Measurements from ENCODE around the gene C11orf21. TPM values are rescaled to one million over a fixed set of nuclear protein-coding genes. Genes with fewer than 3 reads are reported as not detected.

C11orf21 gene
- total and polyA plus RNA-seq, 9 of the 15 experiments (the other 6 are each of a cell fraction or from before 2014, with no cell fraction given): 0.10 to 2.6 (median 2.0) TPM

DNA sequence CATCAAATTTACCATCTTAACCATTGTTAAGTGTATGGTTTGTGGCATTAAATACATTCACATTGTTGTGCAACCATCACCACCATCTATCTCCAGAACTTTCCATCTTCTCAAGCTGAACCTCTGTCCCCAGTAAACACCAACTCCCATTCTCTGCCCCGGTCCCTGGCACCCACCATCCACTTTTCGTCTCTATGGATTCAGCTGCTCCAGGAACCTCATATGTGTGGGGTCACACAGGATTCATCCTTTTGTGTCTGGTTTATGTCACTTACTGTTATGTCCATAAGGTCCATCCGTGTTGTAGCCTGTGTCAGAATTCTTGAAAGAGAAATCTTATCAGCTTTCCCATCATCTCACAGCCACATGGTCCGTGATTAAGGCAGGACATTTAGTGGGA lies 16.4 kb upstream of the C11orf21 start:
- no peak for TF ChIP-seq E2F3 (CRISPR knock-in tag; IDR thresholded peaks at IDR 0.05)
- no peak for TF ChIP-seq ERF (CRISPR knock-in tag; IDR thresholded peaks at IDR 0.05)
- TF ChIP-seq CEBPB (tag; IDR thresholded peaks at IDR 0.05): 0 out of 2 replicates have a peak, but pooled peaks have one; percentile 26
- TF ChIP-seq, protein P1, sequence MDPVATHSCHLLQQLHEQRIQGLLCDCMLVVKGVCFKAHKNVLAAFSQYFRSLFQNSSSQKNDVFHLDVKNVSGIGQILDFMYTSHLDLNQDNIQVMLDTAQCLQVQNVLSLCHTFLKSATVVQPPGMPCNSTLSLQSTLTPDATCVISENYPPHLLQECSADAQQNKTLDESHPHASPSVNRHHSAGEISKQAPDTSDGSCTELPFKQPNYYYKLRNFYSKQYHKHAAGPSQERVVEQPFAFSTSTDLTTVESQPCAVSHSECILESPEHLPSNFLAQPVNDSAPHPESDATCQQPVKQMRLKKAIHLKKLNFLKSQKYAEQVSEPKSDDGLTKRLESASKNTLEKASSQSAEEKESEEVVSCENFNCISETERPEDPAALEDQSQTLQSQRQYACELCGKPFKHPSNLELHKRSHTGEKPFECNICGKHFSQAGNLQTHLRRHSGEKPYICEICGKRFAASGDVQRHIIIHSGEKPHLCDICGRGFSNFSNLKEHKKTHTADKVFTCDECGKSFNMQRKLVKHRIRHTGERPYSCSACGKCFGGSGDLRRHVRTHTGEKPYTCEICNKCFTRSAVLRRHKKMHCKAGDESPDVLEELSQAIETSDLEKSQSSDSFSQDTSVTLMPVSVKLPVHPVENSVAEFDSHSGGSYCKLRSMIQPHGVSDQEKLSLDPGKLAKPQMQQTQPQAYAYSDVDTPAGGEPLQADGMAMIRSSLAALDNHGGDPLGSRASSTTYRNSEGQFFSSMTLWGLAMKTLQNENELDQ (CRISPR knock-in tag; IDR thresholded peaks at IDR 0.05; ENCODE audit: borderline replicate concordance): 0 out of 2 replicates have a peak, but pooled peaks have one; percentile 2
- peak; percentile 33; the same call in 1 of the 2 replicates for TF ChIP-seq CEBPG (CRISPR knock-in tag; IDR thresholded peaks at IDR 0.05)
- no peak for TF ChIP-seq CEBPG (tag; conservative IDR thresholded peaks at IDR 0.05 in 1 of 2, IDR thresholded peaks at IDR 0.05 in 1 of 2)
- TF ChIP-seq KDM1A (IDR thresholded peaks at IDR 0.05): no peak
- TF ChIP-seq MCM5 (IDR thresholded peaks at IDR 0.05; ENCODE audit: low read depth): no peak
- no peak for TF ChIP-seq PPARD (CRISPR knock-in tag; IDR thresholded peaks at IDR 0.05)
- no peak for TF ChIP-seq ZBTB7A (IDR thresholded peaks at IDR 0.05; ENCODE audit: borderline replicate concordance, control insufficient read depth, low read depth, low read length)
- no peaks in the 10 kb centered on the region for H3K9me3 ChIP-seq (replicated peaks; ENCODE audit: control insufficient read depth, insufficient read depth, low read depth, low read length)
- POLR2A ChIA-PET: interaction anchor here (1.1 kb wide), 2 partner anchors 9 to 13 kb away, joined by 3 to 6 read pairs; no protein-coding TSS in a partner anchor

More for the DNA sequence above, 16.4 kb upstream of the C11orf21 start:
- Histone ChIP-seq H3K36me3 (ENCODE audit: control insufficient read depth, insufficient read depth, low read length) (no peaks in the 10 kb centered on the region), H2AFZ (ENCODE audit: low read depth, low read length) (no peak overlapping the region), H3K27me3 (ENCODE audit: control insufficient read depth in 2 of 2, insufficient read depth in 2 of 2, low read length in 2 of 2) (peaks cover 21 to 53% of the 10 kb centered on the region in 2 experiments; a peak in 4 of 5 replicates), H3K27ac (ENCODE audit: extremely low read depth, low read depth, low read length) (no peak overlapping the region), H4K20me1 (replicated peaks; ENCODE audit: control insufficient read depth, insufficient read depth, low read length) (no peaks in the 10 kb centered on the region), H3K9ac (ENCODE audit: insufficient read depth in 1 of 2, low read depth in 2 of 2, low read length in 2 of 2) (no peak overlapping the region), H3K4me2 (ENCODE audit: insufficient read depth, low read length) (no peak overlapping the region), H3K4me3 (no peak overlapping the region), H3K79me2 (ENCODE audit: control insufficient read depth, insufficient read depth, low read length) (no peaks in the 10 kb centered on the region), H3K4me1 (replicated peaks in 1 of 2; ENCODE audit: control insufficient read depth in 2 of 2, insufficient read depth in 2 of 2, low read length in 2 of 2) (peaks cover 0 to 34% of the 10 kb centered on the region in 2 experiments; a peak in 2 of 5 replicates), H3K9me1 (ENCODE audit: control insufficient read depth, insufficient read depth, low read length) (no peaks in the 10 kb centered on the region)
- no peak for ATAC-seq
- in situ Hi-C loops (cut with MboI): no loop called here
- intact Hi-C loops (cut with micrococcal nuclease): no loop called here
- WGBS (ENCODE audit: insufficient coverage, low coverage, missing lambda C conversion rate): 5% methylated on average over 4 of the region's 4 CpGs
- CTCF ChIA-PET (ENCODE audit: low intra/inter-chr PET ratio): no interaction called here
- no peak for DNase-seq (ENCODE audit: extremely low read depth in 1 of 4, low spot score in 3 of 4)
- FAIRE-seq: no peak
- no TSS peak for BruUV-seq (replicated peaks)

All from K562 (cell line).